H1 (cell line): ENCODE results near the gene FANCL. TPM values are rescaled to one million over a fixed set of nuclear protein-coding genes. Genes with fewer than 3 reads are reported as not detected.

Source experiments
- CTCF ChIA-PET: fragments of 300-600 bp; sonication (Branson Sonifier 250); formaldehyde crosslinking; loops from one replicate; lab custom pipeline; 2021; ENCODE audit not compliant: partially characterized antibody; lab: Charles Lee
- POLR2A ChIA-PET: fragments of 300-600 bp; sonication (Branson Sonifier 250); formaldehyde crosslinking; loops from one replicate; lab custom pipeline; 2021; ENCODE audit warnings: inconsistent platforms; ENCODE audit not compliant: partially characterized antibody; lab: Charles Lee
- DNase-seq, 2 experiments: peaks; one replicate each; pipeline versions ENCODE4 v3.0.0 to v3.0.0-alpha.2; 2010 to 2022; ENCODE audit warnings: low spot score in 2 of 2, low read depth in 1 of 2, mixed read lengths in 1 of 2
- FAIRE-seq: peaks from 2 replicates; lab custom pipeline; 2011; peaks lifted over from hg19 to GRCh38; lab: Jason Lieb, UNC
- H2AFZ ChIP-seq: 2 replicates; pipeline ENCODE4 v1.8.1; 2012; ENCODE audit warnings: low read length, inconsistent platforms
- H2AK5ac ChIP-seq: 2 replicates; pipeline ENCODE4 v1.6.1; 2013; ENCODE audit warnings: low read depth, low read length
- H2BK120ac ChIP-seq: replicated peaks from 2 replicates; pipeline ENCODE3; 2013; ENCODE audit warnings: low read depth, low read length, inconsistent platforms
- H2BK12ac ChIP-seq: 2 replicates; pipeline ENCODE4 v1.6.1; 2013; ENCODE audit warnings: low read depth, low read length
- H2BK15ac ChIP-seq: 2 replicates; pipeline ENCODE4 v1.6.1; 2013; ENCODE audit warnings: low read length
- H2BK20ac ChIP-seq: 2 replicates; pipeline ENCODE4 v1.6.1; 2013; ENCODE audit warnings: low read length
- H2BK5ac ChIP-seq: 2 replicates; pipeline ENCODE4 v1.6.1; 2013; ENCODE audit warnings: low read depth, low read length
- H3K14ac ChIP-seq: 2 replicates; pipeline ENCODE4 v1.6.1; 2013; ENCODE audit warnings: inconsistent platforms; ENCODE audit not compliant: insufficient read length
- H3K18ac ChIP-seq: 2 replicates; pipeline ENCODE4 v1.6.1; 2013; ENCODE audit warnings: low read length; ENCODE audit errors: extremely low read depth
- H3K23ac ChIP-seq: 2 replicates; pipeline ENCODE4 v1.6.1; 2013; ENCODE audit warnings: inconsistent platforms; ENCODE audit not compliant: insufficient read length
- H3K23me2 ChIP-seq: 2 replicates; pipeline ENCODE4 v1.6.1; 2013; ENCODE audit warnings: low read depth, low read length
- H3K27ac ChIP-seq: 2 replicates; pipeline ENCODE4 v1.6.1; 2011; ENCODE audit warnings: low read depth, low read length, inconsistent platforms
- H3K27me3 ChIP-seq, 4 experiments: replicated peaks in 1 of 4; 1 replicate in 1 of 4; 2 replicates in 3 of 4; pipeline versions ENCODE4 v1.6.1 to v1.8.1; 2011 to 2013; ENCODE audit warnings: low read length in 3 of 4, mild to moderate bottlenecking in 3 of 4, inconsistent platforms in 2 of 4, mixed read lengths in 2 of 4, moderate library complexity in 1 of 4; ENCODE audit not compliant: control insufficient read depth in 3 of 4, insufficient read depth in 3 of 4; ENCODE audit errors: extremely low read depth in 1 of 4
- H3K36me3 ChIP-seq, 4 experiments: 2 replicates each; pipeline versions ENCODE4 v1.6.1 to v1.8.1; 2011 to 2013; ENCODE audit warnings: mild to moderate bottlenecking in 4 of 4, low read length in 3 of 4, moderate library complexity in 2 of 4, control low read depth in 1 of 4, inconsistent platforms in 1 of 4; ENCODE audit not compliant: insufficient read depth in 4 of 4, control insufficient read depth in 2 of 4
- H3K4ac ChIP-seq: replicated peaks from 2 replicates; pipeline ENCODE3; 2013; ENCODE audit warnings: low read length, low read depth, mixed read lengths, inconsistent platforms; ENCODE audit not compliant: insufficient read length
- H3K4me1 ChIP-seq, 4 experiments: replicated peaks in 1 of 4; 1 replicate in 1 of 4; 2 replicates in 3 of 4; pipeline versions ENCODE4 v1.6.1 to v1.8.1; 2011 to 2013; ENCODE audit warnings: low read length in 3 of 4, inconsistent platforms in 2 of 4, mixed read lengths in 1 of 4; ENCODE audit not compliant: insufficient read depth in 4 of 4, control insufficient read depth in 3 of 4
- H3K4me2 ChIP-seq, 2 experiments: 2 replicates each; pipeline versions ENCODE4 v1.6.1 to v1.8.1; 2011 to 2013; ENCODE audit warnings: low read depth in 2 of 2, low read length in 2 of 2, control low read depth in 1 of 2, inconsistent platforms in 1 of 2, mild to moderate bottlenecking in 1 of 2; ENCODE audit not compliant: insufficient read depth in 1 of 2
- H3K4me3 ChIP-seq, 4 experiments: fragments of 200-600, 300-600 bp in 1 of 4; sonication (generic), shearing (Covaris generic), sonication (Bioruptor Twin) in 1 of 4; 2 replicates each; pipeline versions ENCODE4 v1.5.1 to v1.8.1; 2011 to 2016; ENCODE audit warnings: low read length in 4 of 4, low read depth in 3 of 4, control low read depth in 2 of 4, inconsistent platforms in 2 of 4, mild to moderate bottlenecking in 2 of 4, mixed read lengths in 1 of 4, moderate library complexity in 1 of 4; ENCODE audit not compliant: insufficient read depth in 2 of 4; ENCODE audit errors: extremely low read depth in 1 of 4
- H3K56ac ChIP-seq: replicated peaks from 2 replicates; pipeline ENCODE3; 2013; ENCODE audit warnings: low read depth, mild to moderate bottlenecking, mixed read lengths, low read length, inconsistent platforms; ENCODE audit not compliant: insufficient read length
- H3K79me1 ChIP-seq: 2 replicates; pipeline ENCODE4 v1.6.1; 2013; ENCODE audit warnings: low read depth, low read length, control low read depth
- H3K79me2 ChIP-seq, 2 experiments: 2 replicates each; pipeline versions ENCODE4 v1.6.1 to v1.8.1; 2012 to 2013; ENCODE audit warnings: low read length in 2 of 2, mild to moderate bottlenecking in 2 of 2, inconsistent platforms in 1 of 2; ENCODE audit not compliant: insufficient read depth in 2 of 2, control insufficient read depth in 1 of 2
- H3K9ac ChIP-seq, 4 experiments: replicated peaks in 1 of 4; 1 replicate in 1 of 4; 2 replicates in 3 of 4; pipeline versions ENCODE4 v1.6.1 to v1.8.1; 2011 to 2013; ENCODE audit warnings: low read depth in 3 of 4, low read length in 3 of 4, control low read depth in 2 of 4, mild to moderate bottlenecking in 2 of 4, moderate library complexity in 2 of 4, inconsistent platforms in 1 of 4; ENCODE audit errors: extremely low read depth in 1 of 4
- H3K9me3 ChIP-seq, 2 experiments: 2 replicates each; pipeline versions ENCODE4 v1.6.1 to v1.8.1; 2012 to 2013; ENCODE audit warnings: mild to moderate bottlenecking in 2 of 2, moderate library complexity in 2 of 2, control low read depth in 1 of 2, inconsistent platforms in 1 of 2, low read depth in 1 of 2, low read length in 1 of 2, mixed read lengths in 1 of 2; ENCODE audit not compliant: insufficient read depth in 2 of 2
- H4K20me1 ChIP-seq, 2 experiments: replicated peaks in 1 of 2; 2 replicates each; pipeline versions ENCODE3 to v1.8.1; 2011 to 2013; ENCODE audit warnings: inconsistent platforms in 2 of 2, low read length in 2 of 2, mild to moderate bottlenecking in 1 of 2; ENCODE audit not compliant: insufficient read depth in 2 of 2, control insufficient read depth in 1 of 2
- H4K5ac ChIP-seq: 2 replicates; pipeline ENCODE4 v1.6.1; 2013; ENCODE audit warnings: low read length, low read depth, mixed read lengths, inconsistent platforms; ENCODE audit not compliant: insufficient read length
- H4K8ac ChIP-seq: 2 replicates; pipeline ENCODE4 v1.8.0; 2013; ENCODE audit warnings: mild to moderate bottlenecking, moderate library complexity, low read length, inconsistent platforms; ENCODE audit not compliant: insufficient read depth; ENCODE audit errors: extremely low read depth
- H4K91ac ChIP-seq: replicated peaks from 2 replicates; pipeline ENCODE3; 2013; ENCODE audit warnings: low read length, mixed read lengths, inconsistent platforms; ENCODE audit not compliant: insufficient read length
- CEBPB ChIP-seq: IDR thresholded peaks from 2 replicates; pipeline ENCODE4 v1.6.1; 2012; ENCODE audit warnings: low read depth, low read length
- CHD2 ChIP-seq: IDR thresholded peaks from 2 replicates; pipeline ENCODE4 v1.6.1; 2012; ENCODE audit warnings: low read length, improper control_type of control experiment
- GTF2F1 ChIP-seq: IDR thresholded peaks from 2 replicates; pipeline ENCODE4 v1.6.1; 2012; ENCODE audit warnings: low read depth, low read length, improper control_type of control experiment, borderline replicate concordance
- KDM5A ChIP-seq: fragments of 200-600 bp; IDR thresholded peaks from 2 replicates; pipeline ENCODE4 v1.7.1; 2012; ENCODE audit warnings: mild to moderate bottlenecking, low read length, inconsistent platforms, mixed read lengths
- MAFK ChIP-seq: IDR thresholded peaks from 2 replicates; pipeline ENCODE4 v1.6.1; 2012; ENCODE audit warnings: low read depth, mild to moderate bottlenecking, improper control_type of control experiment, low read length
- PHF8 ChIP-seq: fragments of 200-600 bp; sonication (generic); conservative IDR thresholded peaks from 2 replicates; pipeline ENCODE4 v1.7.1; 2012; ENCODE audit warnings: low read depth, mild to moderate bottlenecking, inconsistent platforms, low read length, moderate library complexity
- POLR2AphosphoS5 ChIP-seq: IDR thresholded peaks from 2 replicates; pipeline ENCODE4 v1.6.1; 2011; ENCODE audit warnings: low read depth, low read length
- RNF2 ChIP-seq: fragments of 200-900, 300-1000 bp; sonication (generic); IDR thresholded peaks from 2 replicates; pipeline ENCODE4 v1.7.1; 2016; ENCODE audit warnings: borderline replicate concordance, low read depth, mild to moderate bottlenecking, antibody characterized with exemption, low read length; ENCODE audit not compliant: poor library complexity, severe bottlenecking; ENCODE audit errors: missing control alignments
- SAP30 ChIP-seq: fragments of 300-600 bp; sonication (generic); IDR thresholded peaks from 2 replicates; pipeline ENCODE4 v1.7.1; 2012; ENCODE audit warnings: low read length, moderate library complexity, mild to moderate bottlenecking, inconsistent platforms; ENCODE audit not compliant: insufficient read depth, insufficient replicate concordance
- SUZ12 ChIP-seq: fragments of 200-600 bp; sonication (generic); IDR thresholded peaks from 2 replicates; pipeline ENCODE4 v1.6.1; 2012; ENCODE audit warnings: mild to moderate bottlenecking, inconsistent platforms, low read length, moderate library complexity, mixed read lengths
- TAF1 ChIP-seq: IDR thresholded peaks from 2 replicates; pipeline ENCODE4 v1.6.1; 2011; ENCODE audit warnings: mild to moderate bottlenecking, low read depth, low read length
- TEAD4 ChIP-seq: IDR thresholded peaks from 2 replicates; pipeline ENCODE4 v1.6.1; 2012; ENCODE audit warnings: low read depth, low read length, inconsistent platforms, mixed read lengths
- ZNF274 ChIP-seq: IDR thresholded peaks from 2 replicates; pipeline ENCODE4 v1.7.0; 2012; ENCODE audit warnings: low read length, borderline replicate concordance; ENCODE audit errors: extremely low read depth
- WGBS, 2 experiments: shearing (Covaris generic) in 1 of 2; methylation state at CpG; one replicate each; pipeline versions ENCODE4 v1.1.6 to v1.1.7; 2013 to 2015; ENCODE audit warnings: low lambda C conversion rate in 2 of 2, mixed read lengths in 2 of 2, inconsistent platforms in 1 of 2, low coverage in 1 of 2, missing lambda C conversion rate in 1 of 2; ENCODE audit not compliant: insufficient replicate concordance in 2 of 2, insufficient coverage in 1 of 2, insufficient read length in 1 of 2; ENCODE audit errors: extremely low coverage in 1 of 2, missing lambda C conversion rate in 1 of 2; 5-methylcytosine and 5-hydroxymethylcytosine counted together
- polyA plus RNA-seq, 7 experiments: library from polyadenylated mRNA; depleted of rRNA in 3 of 7; stranded (reverse) in 5 of 7; unstranded in 2 of 7; fragments of >200 nt in 5 of 7; fragments of 200-250 nt in 2 of 7; gene quantifications; 1 replicate in 5 of 7; 2 replicates in 1 of 7; 4 replicates in 1 of 7; pipeline versions ENCODE4 v1.2.1 to v1.2.3, GENCODE V29; 2011 to 2013; ENCODE audit warnings: missing spikeins in 2 of 7, mixed read lengths in 2 of 7
- total RNA-seq: library from RNA; stranded (reverse); fragmentation: NEBNext Ultra II Directional; extraction: Animal tissue kit (Norgen Biotek cat#: 25700); gene quantifications from 2 replicates; pipeline ENCODE4 v1.2.1, GENCODE V29; 2021
- TF ChIP-seq, protein P1 (sequence below): IDR thresholded peaks from 2 replicates; pipeline ENCODE4 v1.6.1; 2011; ENCODE audit warnings: low read depth, mild to moderate bottlenecking, low read length; ENCODE audit not compliant: insufficient read depth

Gene FANCL
- total and polyA plus RNA-seq, 2 of the 8 experiments (the other 6 are each of a cell fraction or from before 2014, with no cell fraction given), result 38.7 to 55.9 TPM

DNA sequence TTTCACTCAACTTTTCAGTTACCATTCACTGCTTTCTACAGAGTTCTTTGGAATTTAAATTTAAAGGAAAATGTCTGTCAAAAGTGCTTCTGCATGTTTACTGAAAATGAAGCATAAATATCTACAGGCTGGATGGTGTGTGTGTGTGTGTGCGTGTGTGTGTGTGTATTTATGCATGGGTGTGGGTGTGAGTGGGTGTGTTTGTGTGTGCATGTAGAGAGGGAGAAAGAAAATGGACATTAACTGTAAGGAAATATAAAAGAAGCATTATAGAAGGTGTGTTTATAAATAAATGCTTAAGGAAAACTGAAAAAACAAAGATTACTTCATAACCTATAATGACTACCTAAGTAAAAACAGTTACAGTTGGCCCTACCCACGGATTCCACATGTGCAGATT lies 43.2 kb downstream of the FANCL start:
- Histone ChIP-seq H3K23ac (no peak overlapping the region), H4K91ac (no peak overlapping the region), H3K14ac (no peak overlapping the region), H2AK5ac (no peak overlapping the region), H3K27ac (no peak overlapping the region), H3K56ac (peak overlapping the region; percentile 16), H3K36me3 (peaks cover 0 to 51% (median 5%) of the 10 kb centered on the region in 4 experiments; a peak in 4 of 8 replicates), H2BK120ac (no peak overlapping the region), H3K23me2 (no peaks in the 10 kb centered on the region; the same call in 1 of the 2 replicates), H3K9ac (no peak overlapping the region), H2BK15ac (no peak overlapping the region), H3K4me3 (no peak overlapping the region), H2BK20ac (no peak overlapping the region), H3K9me3 (no peaks in the 10 kb centered on the region), H3K27me3 (no peaks in the 10 kb centered on the region), H3K4me1 (no peaks in the 10 kb centered on the region), H2BK5ac (no peak overlapping the region), H4K5ac (no peak overlapping the region), H3K4me2 (no peak overlapping the region), H4K20me1 (peaks cover 2% of the 10 kb centered on the region in 2 experiments), H3K18ac (no peak overlapping the region), H3K79me1 (no peaks in the 10 kb centered on the region; the same call in 1 of the 2 replicates), H3K79me2 (no peaks in the 10 kb centered on the region), H4K8ac (no peak overlapping the region), H2BK12ac (no peak overlapping the region), H2AFZ (no peak overlapping the region), H3K4ac (no peak overlapping the region)
- DNase-seq, result no peak
- FAIRE-seq, result no peak
- CTCF ChIA-PET, result no interaction called here
- POLR2A ChIA-PET, result no interaction called here
- 96% methylated on average over 2 of the region's 2 CpGs; no CpG with 5 or more reads in 1 of the 2 experiments for WGBS, 2 experiments
- TF ChIP-seq POLR2AphosphoS5 (no peak), GTF2F1 (no peak), PHF8 (no peak), KDM5A (no peak), SUZ12 (no peak), RNF2 (no peak), MAFK (no peak), CHD2 (no peak), CEBPB (no peak), ZNF274 (no peak), TAF1 (no peak), TEAD4 (no peak), SAP30 (no peak)
- TF ChIP-seq, protein P1, sequence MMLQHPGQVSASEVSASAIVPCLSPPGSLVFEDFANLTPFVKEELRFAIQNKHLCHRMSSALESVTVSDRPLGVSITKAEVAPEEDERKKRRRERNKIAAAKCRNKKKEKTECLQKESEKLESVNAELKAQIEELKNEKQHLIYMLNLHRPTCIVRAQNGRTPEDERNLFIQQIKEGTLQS, result no peak
